Spleen (tissue), 7 donors: Measurements from ENCODE around the gene A3GALT2.

ENCODE experiments used
- POLR2A ChIP-seq, 3 donors: fragments of 450-650 bp; IDR thresholded peaks; one replicate each; pipeline ENCODE4 v1.5.1; 2017; ENCODE audit warnings: antibody characterized with exemption in 3 of 3, mild to moderate bottlenecking in 1 of 3
- POLR2AphosphoS5 ChIP-seq, 3 donors: sonication (generic); formaldehyde crosslinking; IDR thresholded peaks; one replicate each; pipeline ENCODE4 v1.5.1; 2017; ENCODE audit warnings: antibody characterized with exemption in 3 of 3
- TF ChIP-seq, protein P1 (sequence below), 11 experiments: fragments of 200-600 bp in 7 of 11; fragments of 450-650 bp in 4 of 11; sonication (generic) in 4 of 11; IDR thresholded peaks in 8 of 11; conservative IDR thresholded peaks in 3 of 11; 1 replicate in 7 of 11; 2 replicates in 4 of 11; pipeline versions ENCODE4 v1.4.0 to v1.8.0; 2016 to 2021; ENCODE audit warnings: antibody characterized with exemption in 11 of 11, inconsistent platforms in 4 of 11, mild to moderate bottlenecking in 1 of 11
- donor health status: DM: no; HTN: no; CAD: no; lungs with moderate emphysema.
- donor health status: DM: no; HTN: no; CAD: no.
- donor health status: DM: no; HTN: no; CAD: no.

DNA sequence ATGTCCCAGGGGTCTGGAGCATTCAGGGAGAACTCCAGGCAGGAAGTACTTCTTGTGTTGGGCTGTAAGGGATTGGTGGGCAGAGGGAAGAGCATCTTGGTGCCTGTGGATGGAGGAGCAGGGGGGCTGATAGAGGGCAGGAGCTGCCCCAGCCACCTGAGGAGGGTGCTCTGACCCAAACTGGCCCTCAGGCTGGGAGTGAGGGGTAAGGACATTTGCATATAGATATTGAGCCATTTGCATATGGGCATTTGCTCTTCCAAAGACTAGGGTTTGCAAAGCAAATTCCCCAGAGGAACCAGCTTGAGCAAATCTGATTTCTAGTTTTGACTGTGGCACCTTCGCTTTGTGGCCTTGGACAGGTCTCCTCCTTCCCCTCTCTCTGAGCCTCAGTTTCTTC lies 46.5 kb downstream of the A3GALT2 start:
- TF ChIP-seq, protein P1, sequence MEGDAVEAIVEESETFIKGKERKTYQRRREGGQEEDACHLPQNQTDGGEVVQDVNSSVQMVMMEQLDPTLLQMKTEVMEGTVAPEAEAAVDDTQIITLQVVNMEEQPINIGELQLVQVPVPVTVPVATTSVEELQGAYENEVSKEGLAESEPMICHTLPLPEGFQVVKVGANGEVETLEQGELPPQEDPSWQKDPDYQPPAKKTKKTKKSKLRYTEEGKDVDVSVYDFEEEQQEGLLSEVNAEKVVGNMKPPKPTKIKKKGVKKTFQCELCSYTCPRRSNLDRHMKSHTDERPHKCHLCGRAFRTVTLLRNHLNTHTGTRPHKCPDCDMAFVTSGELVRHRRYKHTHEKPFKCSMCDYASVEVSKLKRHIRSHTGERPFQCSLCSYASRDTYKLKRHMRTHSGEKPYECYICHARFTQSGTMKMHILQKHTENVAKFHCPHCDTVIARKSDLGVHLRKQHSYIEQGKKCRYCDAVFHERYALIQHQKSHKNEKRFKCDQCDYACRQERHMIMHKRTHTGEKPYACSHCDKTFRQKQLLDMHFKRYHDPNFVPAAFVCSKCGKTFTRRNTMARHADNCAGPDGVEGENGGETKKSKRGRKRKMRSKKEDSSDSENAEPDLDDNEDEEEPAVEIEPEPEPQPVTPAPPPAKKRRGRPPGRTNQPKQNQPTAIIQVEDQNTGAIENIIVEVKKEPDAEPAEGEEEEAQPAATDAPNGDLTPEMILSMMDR (IDR thresholded peaks at IDR 0.05 in 8 of 11, conservative IDR thresholded peaks at IDR 0.05 in 3 of 11) = no peak
- no peak for TF ChIP-seq POLR2A (IDR thresholded peaks at IDR 0.05)
- no peak for TF ChIP-seq POLR2AphosphoS5 (IDR thresholded peaks at IDR 0.05)
